Astrocyte (in vitro differentiated cells and primary cell): ENCODE measurements around the gene CDK6. TPM values are rescaled to one million over a fixed set of nuclear protein-coding genes. Genes with fewer than 3 reads are reported as not detected.

ENCODE experiments used
- DNase-seq: peaks from one replicate; pipeline ENCODE4 v3.0.0-alpha.2; 2010; ENCODE audit warnings: low read depth
- FAIRE-seq: peaks from 2 replicates; lab custom pipeline; 2011; peaks lifted over from hg19 to GRCh38; lab: Jason Lieb, UNC
- H2AFZ ChIP-seq: 2 replicates; pipeline ENCODE4 v1.6.0; 2012; ENCODE audit warnings: low read depth, low read length, inconsistent platforms
- H3K27ac ChIP-seq: 2 replicates; pipeline ENCODE4 v1.5.1; 2011; ENCODE audit warnings: low read depth, low read length, inconsistent platforms
- H3K27me3 ChIP-seq: 2 replicates; pipeline ENCODE4 v1.6.0; 2011; ENCODE audit warnings: low read length, inconsistent platforms; ENCODE audit not compliant: insufficient read depth
- H3K36me3 ChIP-seq: 2 replicates; pipeline ENCODE4 v1.5.1; 2011; ENCODE audit warnings: low read length, inconsistent platforms; ENCODE audit not compliant: insufficient read depth
- H3K4me1 ChIP-seq: 2 replicates; pipeline ENCODE4 v1.5.1; 2011; ENCODE audit warnings: low read length, inconsistent platforms; ENCODE audit not compliant: insufficient read depth
- H3K4me2 ChIP-seq: 2 replicates; pipeline ENCODE4 v1.6.0; 2012; ENCODE audit warnings: low read length, inconsistent platforms
- H3K4me3 ChIP-seq: 2 replicates; pipeline ENCODE4 v1.5.1; 2011; ENCODE audit warnings: low read depth, mild to moderate bottlenecking, low read length, inconsistent platforms; ENCODE audit not compliant: insufficient read depth
- H3K79me2 ChIP-seq: 2 replicates; pipeline ENCODE4 v1.6.0; 2012; ENCODE audit warnings: mild to moderate bottlenecking, low read length, inconsistent platforms; ENCODE audit not compliant: insufficient read depth
- H3K9ac ChIP-seq: 2 replicates; pipeline ENCODE4 v1.6.0; 2012; ENCODE audit warnings: mild to moderate bottlenecking, low read length, inconsistent platforms
- H3K9me3 ChIP-seq: 2 replicates; pipeline ENCODE4 v1.5.1; 2012; ENCODE audit warnings: low read depth, mild to moderate bottlenecking, low read length, inconsistent platforms; ENCODE audit not compliant: insufficient read depth
- H4K20me1 ChIP-seq: 2 replicates; pipeline ENCODE4 v1.6.0; 2012; ENCODE audit warnings: low read length, inconsistent platforms; ENCODE audit not compliant: insufficient read depth
- H3K27ac Mint-ChIP-seq: one replicate; pipeline ENCODE4 v1.8.0; 2021; ENCODE audit warnings: mild to moderate bottlenecking, mixed read lengths; ENCODE audit not compliant: unreplicated experiment
- H3K27me3 Mint-ChIP-seq: one replicate; pipeline ENCODE4 v1.8.0; 2021; ENCODE audit warnings: low read depth, mixed read lengths; ENCODE audit not compliant: unreplicated experiment
- H3K36me3 Mint-ChIP-seq: one replicate; pipeline ENCODE4 v1.8.0; 2021; ENCODE audit warnings: low read depth, mixed read lengths; ENCODE audit not compliant: unreplicated experiment
- H3K4me1 Mint-ChIP-seq: one replicate; pipeline ENCODE4 v1.8.0; 2021; ENCODE audit warnings: low read depth, mixed read lengths; ENCODE audit not compliant: unreplicated experiment
- H3K4me3 Mint-ChIP-seq: one replicate; pipeline ENCODE4 v1.8.0; 2021; ENCODE audit warnings: mild to moderate bottlenecking, moderate library complexity, mixed read lengths; ENCODE audit not compliant: unreplicated experiment
- H3K9me3 Mint-ChIP-seq: one replicate; pipeline ENCODE4 v1.8.0; 2021; ENCODE audit warnings: mild to moderate bottlenecking, mixed read lengths; ENCODE audit not compliant: unreplicated experiment
- EZH2 ChIP-seq: IDR thresholded peaks from 2 replicates; pipeline ENCODE4 v1.6.1; 2012; ENCODE audit warnings: mild to moderate bottlenecking, low read length, inconsistent platforms; ENCODE audit not compliant: insufficient read depth
- total RNA-seq: library from RNA; stranded (reverse); gene quantifications from 2 replicates; pipeline ENCODE4 v1.2.1, GENCODE V29; 2021
- TF ChIP-seq, protein P1 (sequence below): IDR thresholded peaks from 2 replicates; pipeline ENCODE4 v1.5.1; 2011; ENCODE audit warnings: low read depth, mild to moderate bottlenecking, inconsistent platforms, low read length, moderate library complexity; ENCODE audit not compliant: insufficient read depth

Gene CDK6
- total RNA-seq, 1 donor from 2014 or later = 160 TPM

DNA sequence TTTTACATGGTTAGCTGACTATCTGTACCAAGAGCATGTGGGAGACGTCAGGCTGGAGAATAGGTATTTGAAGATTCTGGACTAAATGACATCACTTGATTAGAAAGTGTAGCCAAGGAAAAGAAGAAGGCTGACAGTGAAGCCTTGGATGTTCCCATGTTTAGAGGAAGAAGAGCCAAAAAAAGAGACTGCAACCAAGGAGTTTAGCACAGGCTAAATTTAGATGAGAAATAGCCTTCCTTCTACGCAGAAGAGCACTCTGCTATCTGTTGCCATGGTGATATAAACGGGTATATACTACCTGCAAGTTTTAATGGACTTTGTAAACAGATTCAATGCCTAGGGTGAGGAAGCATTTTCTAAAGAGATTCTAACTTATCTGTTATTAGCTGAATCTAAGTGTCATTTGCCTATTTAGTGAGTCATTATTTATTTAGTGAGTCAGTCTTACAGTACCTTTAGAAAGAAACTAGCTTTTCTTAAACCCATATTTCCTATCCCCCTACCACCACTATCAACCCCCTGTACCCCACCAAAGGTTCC lies 69.8 kb downstream of the CDK6 start:
- Histone ChIP-seq H4K20me1 (peaks cover 9% of the 10 kb centered on the region), H3K27ac (peak overlapping the region; percentile 84)

DNA sequence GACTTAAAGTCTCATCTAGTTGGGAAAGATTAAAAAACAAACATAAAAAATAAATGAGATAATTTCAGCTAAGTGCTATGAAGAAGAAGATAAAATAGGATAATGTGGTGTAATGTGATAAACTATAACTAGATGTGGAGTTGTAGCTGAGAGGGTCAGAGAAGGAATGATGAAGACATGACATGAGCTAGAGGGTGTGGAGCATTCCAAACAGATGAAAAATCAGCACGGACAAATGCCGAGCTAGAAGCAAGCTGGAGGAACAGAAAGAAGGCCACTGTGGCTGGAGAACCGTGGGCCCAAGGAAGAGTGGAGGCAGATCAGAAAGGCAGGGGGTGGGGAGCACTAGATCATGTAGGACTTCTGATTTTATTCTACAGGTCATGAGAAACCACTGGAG lies 70.6 kb downstream of the CDK6 start:
- H3K9ac ChIP-seq = peak overlapping the region; percentile 61
- H3K9me3 ChIP-seq = no peaks in the 10 kb centered on the region
- Mint-ChIP-seq H3K27me3 (no peaks in the 10 kb centered on the region), H3K36me3 (peaks cover 10% of the 10 kb centered on the region), H3K4me1 (peaks cover 57% of the 10 kb centered on the region), H3K4me3 (peak overlapping the region; percentile 58), H3K27ac (peak overlapping the region; percentile 92), H3K9me3 (no peaks in the 10 kb centered on the region)
- no peaks in the 10 kb centered on the region for H3K27me3 ChIP-seq
- no peak overlapping the region for H2AFZ ChIP-seq
- peak overlapping the region; percentile 13 for H3K4me3 ChIP-seq
- H3K79me2 ChIP-seq = peaks cover 89% of the 10 kb centered on the region
- FAIRE-seq (peak; percentile 86), DNase-seq (peak; percentile 88)
- peaks cover 56% of the 10 kb centered on the region for H3K4me1 ChIP-seq
- H4K20me1 ChIP-seq = peaks cover 9% of the 10 kb centered on the region
- TF ChIP-seq EZH2 = no peak
- TF ChIP-seq, protein P1, sequence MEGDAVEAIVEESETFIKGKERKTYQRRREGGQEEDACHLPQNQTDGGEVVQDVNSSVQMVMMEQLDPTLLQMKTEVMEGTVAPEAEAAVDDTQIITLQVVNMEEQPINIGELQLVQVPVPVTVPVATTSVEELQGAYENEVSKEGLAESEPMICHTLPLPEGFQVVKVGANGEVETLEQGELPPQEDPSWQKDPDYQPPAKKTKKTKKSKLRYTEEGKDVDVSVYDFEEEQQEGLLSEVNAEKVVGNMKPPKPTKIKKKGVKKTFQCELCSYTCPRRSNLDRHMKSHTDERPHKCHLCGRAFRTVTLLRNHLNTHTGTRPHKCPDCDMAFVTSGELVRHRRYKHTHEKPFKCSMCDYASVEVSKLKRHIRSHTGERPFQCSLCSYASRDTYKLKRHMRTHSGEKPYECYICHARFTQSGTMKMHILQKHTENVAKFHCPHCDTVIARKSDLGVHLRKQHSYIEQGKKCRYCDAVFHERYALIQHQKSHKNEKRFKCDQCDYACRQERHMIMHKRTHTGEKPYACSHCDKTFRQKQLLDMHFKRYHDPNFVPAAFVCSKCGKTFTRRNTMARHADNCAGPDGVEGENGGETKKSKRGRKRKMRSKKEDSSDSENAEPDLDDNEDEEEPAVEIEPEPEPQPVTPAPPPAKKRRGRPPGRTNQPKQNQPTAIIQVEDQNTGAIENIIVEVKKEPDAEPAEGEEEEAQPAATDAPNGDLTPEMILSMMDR = no peak
- peak overlapping the region; percentile 69 for H3K4me2 ChIP-seq
- peak overlapping the region; percentile 84 for H3K27ac ChIP-seq
- H3K36me3 ChIP-seq = peaks cover 10% of the 10 kb centered on the region

More for the DNA sequence above, 69.8 kb downstream of the CDK6 start:
- H3K9me3 Mint-ChIP-seq = no peaks in the 10 kb centered on the region
- TF ChIP-seq EZH2 = no peak
- TF ChIP-seq, protein P1 = no peak
- no peaks in the 10 kb centered on the region for H3K27me3 ChIP-seq
- H3K27me3 Mint-ChIP-seq = no peaks in the 10 kb centered on the region
- peak overlapping the region; percentile 69 for H3K4me2 ChIP-seq
- peak overlapping the region; percentile 61 for H3K9ac ChIP-seq
- H2AFZ ChIP-seq = no peak overlapping the region
- FAIRE-seq (peak; percentile 32), DNase-seq (peak; percentile 70)
- H3K27ac Mint-ChIP-seq = peak overlapping the region; percentile 92
- peaks cover 85% of the 10 kb centered on the region for H3K79me2 ChIP-seq
- peaks cover 9% of the 10 kb centered on the region for H3K36me3 Mint-ChIP-seq
- peak overlapping the region; percentile 13 for H3K4me3 ChIP-seq
- peak overlapping the region; percentile 58 for H3K4me3 Mint-ChIP-seq
- peaks cover 56% of the 10 kb centered on the region for H3K4me1 ChIP-seq
- peaks cover 10% of the 10 kb centered on the region for H3K36me3 ChIP-seq
- no peaks in the 10 kb centered on the region for H3K9me3 ChIP-seq
- peaks cover 55% of the 10 kb centered on the region for H3K4me1 Mint-ChIP-seq
